ENCODE results near the gene SELENOP.

SELENOP gene

DNA sequence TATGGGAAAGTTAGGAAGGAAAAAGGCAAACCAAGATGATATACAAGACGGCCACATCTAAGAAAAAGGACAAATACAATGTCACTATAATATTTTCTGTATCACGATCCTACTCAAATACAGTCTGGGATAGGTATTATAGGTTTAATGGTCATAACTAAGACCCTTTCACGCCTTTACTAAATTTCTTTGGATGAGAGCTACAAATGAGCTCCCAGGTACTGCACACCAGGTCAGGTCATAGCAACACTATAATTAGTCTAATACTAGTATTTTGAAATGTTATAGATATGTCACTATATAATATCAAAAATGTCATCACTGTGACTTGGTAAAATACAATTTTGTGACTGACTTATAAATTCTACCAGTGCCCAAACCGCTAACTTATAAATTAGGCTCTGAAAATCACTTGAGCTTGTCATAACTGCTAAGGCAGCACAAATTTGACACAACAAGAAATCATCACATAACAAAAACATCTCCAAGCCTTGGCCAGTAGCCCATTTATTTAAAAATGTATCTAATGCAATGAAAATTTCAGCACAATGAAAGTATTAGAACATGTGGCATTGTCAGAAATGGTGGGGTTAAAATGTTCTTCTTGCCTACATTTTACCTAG, 6.9 kb downstream of the SELENOP start:
- no peak for ATAC-seq
- TF ChIP-seq, protein P1, sequence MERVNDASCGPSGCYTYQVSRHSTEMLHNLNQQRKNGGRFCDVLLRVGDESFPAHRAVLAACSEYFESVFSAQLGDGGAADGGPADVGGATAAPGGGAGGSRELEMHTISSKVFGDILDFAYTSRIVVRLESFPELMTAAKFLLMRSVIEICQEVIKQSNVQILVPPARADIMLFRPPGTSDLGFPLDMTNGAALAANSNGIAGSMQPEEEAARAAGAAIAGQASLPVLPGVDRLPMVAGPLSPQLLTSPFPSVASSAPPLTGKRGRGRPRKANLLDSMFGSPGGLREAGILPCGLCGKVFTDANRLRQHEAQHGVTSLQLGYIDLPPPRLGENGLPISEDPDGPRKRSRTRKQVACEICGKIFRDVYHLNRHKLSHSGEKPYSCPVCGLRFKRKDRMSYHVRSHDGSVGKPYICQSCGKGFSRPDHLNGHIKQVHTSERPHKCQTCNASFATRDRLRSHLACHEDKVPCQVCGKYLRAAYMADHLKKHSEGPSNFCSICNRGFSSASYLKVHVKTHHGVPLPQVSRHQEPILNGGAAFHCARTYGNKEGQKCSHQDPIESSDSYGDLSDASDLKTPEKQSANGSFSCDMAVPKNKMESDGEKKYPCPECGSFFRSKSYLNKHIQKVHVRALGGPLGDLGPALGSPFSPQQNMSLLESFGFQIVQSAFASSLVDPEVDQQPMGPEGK (CRISPR knock-in tag; IDR thresholded peaks at IDR 0.05; ENCODE audit: borderline replicate concordance): no peak
- TF ChIP-seq, protein P2, sequence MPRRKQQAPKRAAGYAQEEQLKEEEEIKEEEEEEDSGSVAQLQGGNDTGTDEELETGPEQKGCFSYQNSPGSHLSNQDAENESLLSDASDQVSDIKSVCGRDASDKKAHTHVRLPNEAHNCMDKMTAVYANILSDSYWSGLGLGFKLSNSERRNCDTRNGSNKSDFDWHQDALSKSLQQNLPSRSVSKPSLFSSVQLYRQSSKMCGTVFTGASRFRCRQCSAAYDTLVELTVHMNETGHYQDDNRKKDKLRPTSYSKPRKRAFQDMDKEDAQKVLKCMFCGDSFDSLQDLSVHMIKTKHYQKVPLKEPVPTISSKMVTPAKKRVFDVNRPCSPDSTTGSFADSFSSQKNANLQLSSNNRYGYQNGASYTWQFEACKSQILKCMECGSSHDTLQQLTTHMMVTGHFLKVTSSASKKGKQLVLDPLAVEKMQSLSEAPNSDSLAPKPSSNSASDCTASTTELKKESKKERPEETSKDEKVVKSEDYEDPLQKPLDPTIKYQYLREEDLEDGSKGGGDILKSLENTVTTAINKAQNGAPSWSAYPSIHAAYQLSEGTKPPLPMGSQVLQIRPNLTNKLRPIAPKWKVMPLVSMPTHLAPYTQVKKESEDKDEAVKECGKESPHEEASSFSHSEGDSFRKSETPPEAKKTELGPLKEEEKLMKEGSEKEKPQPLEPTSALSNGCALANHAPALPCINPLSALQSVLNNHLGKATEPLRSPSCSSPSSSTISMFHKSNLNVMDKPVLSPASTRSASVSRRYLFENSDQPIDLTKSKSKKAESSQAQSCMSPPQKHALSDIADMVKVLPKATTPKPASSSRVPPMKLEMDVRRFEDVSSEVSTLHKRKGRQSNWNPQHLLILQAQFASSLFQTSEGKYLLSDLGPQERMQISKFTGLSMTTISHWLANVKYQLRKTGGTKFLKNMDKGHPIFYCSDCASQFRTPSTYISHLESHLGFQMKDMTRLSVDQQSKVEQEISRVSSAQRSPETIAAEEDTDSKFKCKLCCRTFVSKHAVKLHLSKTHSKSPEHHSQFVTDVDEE (CRISPR knock-in tag; IDR thresholded peaks at IDR 0.05): no peak
- TF ChIP-seq, protein P3, sequence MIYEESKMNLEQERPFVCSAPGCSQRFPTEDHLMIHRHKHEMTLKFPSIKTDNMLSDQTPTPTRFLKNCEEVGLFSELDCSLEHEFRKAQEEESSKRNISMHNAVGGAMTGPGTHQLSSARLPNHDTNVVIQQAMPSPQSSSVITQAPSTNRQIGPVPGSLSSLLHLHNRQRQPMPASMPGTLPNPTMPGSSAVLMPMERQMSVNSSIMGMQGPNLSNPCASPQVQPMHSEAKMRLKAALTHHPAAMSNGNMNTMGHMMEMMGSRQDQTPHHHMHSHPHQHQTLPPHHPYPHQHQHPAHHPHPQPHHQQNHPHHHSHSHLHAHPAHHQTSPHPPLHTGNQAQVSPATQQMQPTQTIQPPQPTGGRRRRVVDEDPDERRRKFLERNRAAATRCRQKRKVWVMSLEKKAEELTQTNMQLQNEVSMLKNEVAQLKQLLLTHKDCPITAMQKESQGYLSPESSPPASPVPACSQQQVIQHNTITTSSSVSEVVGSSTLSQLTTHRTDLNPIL (CRISPR knock-in tag; IDR thresholded peaks at IDR 0.05; ENCODE audit: low read depth): no peak
- TF ChIP-seq ZNF70 (CRISPR knock-in tag; IDR thresholded peaks at IDR 0.05) (no peak), TCF4 (CRISPR knock-in tag; IDR thresholded peaks at IDR 0.05; ENCODE audit: borderline replicate concordance) (no peak), ARNTL (CRISPR knock-in tag; IDR thresholded peaks at IDR 0.05; ENCODE audit: borderline replicate concordance, low read depth) (no peak), GLIS3 (CRISPR knock-in tag; IDR thresholded peaks at IDR 0.05) (no peak), RARB (CRISPR knock-in tag; IDR thresholded peaks at IDR 0.05) (no peak), OSR1 (CRISPR knock-in tag; IDR thresholded peaks at IDR 0.05) (no peak), PPARA (CRISPR knock-in tag; IDR thresholded peaks at IDR 0.05; ENCODE audit: borderline replicate concordance) (no peak), TOX (CRISPR knock-in tag; IDR thresholded peaks at IDR 0.05; ENCODE audit: borderline replicate concordance) (no peak), ZFP30 (CRISPR knock-in tag; IDR thresholded peaks at IDR 0.05) (no peak), ZC3H10 (CRISPR knock-in tag; IDR thresholded peaks at IDR 0.05) (no peak), BACH2 (CRISPR knock-in tag; IDR thresholded peaks at IDR 0.05; ENCODE audit: borderline replicate concordance) (no peak), ZFP3 (CRISPR knock-in tag; IDR thresholded peaks at IDR 0.05) (no peak), ZNF8 (CRISPR knock-in tag; IDR thresholded peaks at IDR 0.05) (no peak), SNAI2 (CRISPR knock-in tag; IDR thresholded peaks at IDR 0.05) (no peak), ESRRG (CRISPR knock-in tag; IDR thresholded peaks at IDR 0.05) (no peak), ZNF565 (CRISPR knock-in tag; conservative IDR thresholded peaks at IDR 0.05; ENCODE audit: low read depth) (no peak)
- TF ChIP-seq, protein P4, sequence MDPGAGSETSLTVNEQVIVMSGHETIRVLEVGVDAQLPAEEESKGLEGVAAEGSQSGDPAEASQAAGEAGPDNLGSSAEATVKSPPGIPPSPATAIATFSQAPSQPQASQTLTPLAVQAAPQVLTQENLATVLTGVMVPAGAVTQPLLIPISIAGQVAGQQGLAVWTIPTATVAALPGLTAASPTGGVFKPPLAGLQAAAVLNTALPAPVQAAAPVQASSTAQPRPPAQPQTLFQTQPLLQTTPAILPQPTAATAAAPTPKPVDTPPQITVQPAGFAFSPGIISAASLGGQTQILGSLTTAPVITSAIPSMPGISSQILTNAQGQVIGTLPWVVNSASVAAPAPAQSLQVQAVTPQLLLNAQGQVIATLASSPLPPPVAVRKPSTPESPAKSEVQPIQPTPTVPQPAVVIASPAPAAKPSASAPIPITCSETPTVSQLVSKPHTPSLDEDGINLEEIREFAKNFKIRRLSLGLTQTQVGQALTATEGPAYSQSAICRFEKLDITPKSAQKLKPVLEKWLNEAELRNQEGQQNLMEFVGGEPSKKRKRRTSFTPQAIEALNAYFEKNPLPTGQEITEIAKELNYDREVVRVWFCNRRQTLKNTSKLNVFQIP (CRISPR knock-in tag; IDR thresholded peaks at IDR 0.05; ENCODE audit: borderline replicate concordance, low read depth): no peak

DNA sequence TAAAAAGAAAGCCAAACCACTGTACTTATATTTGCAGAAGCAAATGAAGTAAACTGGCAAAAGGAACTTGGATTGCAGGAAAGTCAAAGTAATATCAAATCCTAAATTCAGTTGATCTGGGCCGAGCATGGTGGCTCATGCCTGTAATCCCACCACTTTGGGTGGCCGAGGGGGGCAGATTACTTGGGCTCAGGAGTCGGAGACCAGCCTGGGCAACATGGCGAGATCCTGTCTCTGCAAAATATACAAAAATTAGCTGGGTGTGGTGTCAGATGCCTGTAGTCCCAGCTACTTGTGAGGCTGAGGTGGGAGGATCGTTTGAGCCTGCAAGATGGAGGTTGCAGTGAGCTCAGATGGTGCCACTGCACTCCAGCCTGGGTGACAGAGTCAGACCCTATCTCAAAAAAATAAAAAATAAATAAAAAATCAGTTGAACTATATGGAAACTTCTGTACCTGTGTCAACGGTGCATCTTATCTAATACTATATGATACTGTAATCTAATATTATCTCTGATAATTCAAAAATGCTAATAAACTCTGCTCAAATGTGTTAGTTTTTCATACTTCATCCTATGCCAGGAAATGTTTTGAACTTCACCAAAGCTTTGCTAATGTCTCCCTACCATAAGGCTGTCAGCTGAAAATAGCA, 10.1 kb downstream of the SELENOP start:
- ATAC-seq: no peak
- TF ChIP-seq, protein P2 (CRISPR knock-in tag; IDR thresholded peaks at IDR 0.05): no peak
- TF ChIP-seq, protein P4 (CRISPR knock-in tag; IDR thresholded peaks at IDR 0.05; ENCODE audit: borderline replicate concordance, low read depth): no peak
- TF ChIP-seq ESRRG (CRISPR knock-in tag; IDR thresholded peaks at IDR 0.05) (no peak), ZFP30 (CRISPR knock-in tag; IDR thresholded peaks at IDR 0.05) (no peak), OSR1 (CRISPR knock-in tag; IDR thresholded peaks at IDR 0.05) (no peak), BACH2 (CRISPR knock-in tag; IDR thresholded peaks at IDR 0.05; ENCODE audit: borderline replicate concordance) (no peak), TCF4 (CRISPR knock-in tag; IDR thresholded peaks at IDR 0.05; ENCODE audit: borderline replicate concordance) (no peak), ARNTL (CRISPR knock-in tag; IDR thresholded peaks at IDR 0.05; ENCODE audit: borderline replicate concordance, low read depth) (no peak), TOX (CRISPR knock-in tag; IDR thresholded peaks at IDR 0.05; ENCODE audit: borderline replicate concordance) (no peak), ISL1 (CRISPR knock-in tag; IDR thresholded peaks at IDR 0.05) (no peak), ZNF8 (CRISPR knock-in tag; IDR thresholded peaks at IDR 0.05) (no peak), SNAI2 (CRISPR knock-in tag; IDR thresholded peaks at IDR 0.05) (no peak), CSDC2 (CRISPR knock-in tag; IDR thresholded peaks at IDR 0.05) (no peak)
- TF ChIP-seq, protein P1 (CRISPR knock-in tag; IDR thresholded peaks at IDR 0.05; ENCODE audit: borderline replicate concordance): no peak
